GM18519 (cell line): ENCODE measurements around the gene RNF212.

Source experiments
- ATAC-seq: cut with Tn5 transposase; IDR thresholded peaks from one replicate; pipeline ENCODE4 v1.9.1; 2021; ENCODE audit warnings: mild to moderate bottlenecking, moderate library complexity; ENCODE audit not compliant: unreplicated experiment, low FRiP score

Gene RNF212

DNA sequence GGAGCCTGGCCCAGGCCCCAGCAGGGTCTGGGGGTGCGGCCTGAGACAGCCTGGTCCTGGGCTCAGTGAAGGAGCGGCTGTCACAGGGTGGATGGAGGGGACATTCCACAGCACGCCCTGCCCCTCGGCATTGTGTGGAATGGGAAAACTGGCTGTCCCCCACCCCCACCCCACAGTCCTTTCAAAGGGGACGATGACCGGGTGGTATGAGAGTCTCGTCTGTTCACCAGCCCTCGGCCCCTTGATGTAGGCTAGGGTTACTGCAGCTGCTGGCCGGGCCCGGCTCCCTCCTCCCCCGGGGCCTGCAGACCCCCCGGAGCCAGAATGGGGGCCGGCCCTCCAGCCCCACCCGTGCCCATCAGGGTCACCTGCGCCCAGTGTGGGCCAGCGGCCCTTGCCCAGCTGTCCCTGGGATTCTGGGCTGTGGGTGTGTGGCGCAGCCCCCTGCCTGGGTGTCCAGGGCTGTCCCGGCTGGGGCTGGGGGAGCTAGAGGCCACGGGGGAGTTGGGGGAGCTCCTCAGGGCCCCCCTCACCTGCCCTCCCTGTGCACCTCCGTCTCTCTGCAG, 90.2 kb downstream of the RNF212 start:
- ATAC-seq = no peak

- no peak for ATAC-seq
Measured at GRCh38 chr4:1022739-1023066, 90.7 kb downstream of the RNF212 start.

- ATAC-seq = no peak
Measured at GRCh38 chr4:1022051-1022738, 91.2 kb downstream of the RNF212 start.
